HG02759 (cell line): ENCODE data around the gene SPI1.
A peak's percentile ranks its signal among the peaks of the same experiment; 100 is the strongest.
"Not testable (repeated sequence)": the region's sequence is repeated elsewhere in the genome, so short reads cannot be mapped to it uniquely, and the experiment has no call there.

Source experiments
- ATAC-seq: cut with Tn5 transposase; IDR thresholded peaks from one replicate; pipeline ENCODE4 v1.9.1; 2021; ENCODE audit warnings: mild to moderate bottlenecking, moderate library complexity; ENCODE audit not compliant: unreplicated experiment

SPI1 gene

GRCh38 chr11:47328449-47329390 lies 49.6 kb downstream of the SPI1 start:
- ATAC-seq, result peak; percentile 80

DNA sequence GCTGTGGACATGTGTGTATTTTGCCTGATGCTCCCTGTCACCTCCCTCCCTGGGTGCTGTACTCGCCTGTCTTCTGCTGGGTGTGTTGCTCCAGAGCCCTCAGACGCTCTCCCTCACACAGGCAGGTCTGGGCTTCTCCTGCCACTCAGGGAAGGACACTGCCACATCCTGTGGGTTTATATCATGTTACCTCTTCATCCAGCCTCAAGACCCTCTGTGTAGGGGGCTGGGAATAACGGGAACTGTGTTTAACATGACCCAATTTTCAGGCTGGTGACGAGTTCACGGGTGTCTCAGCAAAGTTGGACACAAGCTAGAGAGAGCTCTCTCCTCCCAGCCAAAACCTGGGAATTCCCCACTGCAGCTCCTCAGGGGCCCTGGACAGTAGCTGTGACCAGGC lies 50.4 kb downstream of the SPI1 start:
- ATAC-seq, result no peak

DNA sequence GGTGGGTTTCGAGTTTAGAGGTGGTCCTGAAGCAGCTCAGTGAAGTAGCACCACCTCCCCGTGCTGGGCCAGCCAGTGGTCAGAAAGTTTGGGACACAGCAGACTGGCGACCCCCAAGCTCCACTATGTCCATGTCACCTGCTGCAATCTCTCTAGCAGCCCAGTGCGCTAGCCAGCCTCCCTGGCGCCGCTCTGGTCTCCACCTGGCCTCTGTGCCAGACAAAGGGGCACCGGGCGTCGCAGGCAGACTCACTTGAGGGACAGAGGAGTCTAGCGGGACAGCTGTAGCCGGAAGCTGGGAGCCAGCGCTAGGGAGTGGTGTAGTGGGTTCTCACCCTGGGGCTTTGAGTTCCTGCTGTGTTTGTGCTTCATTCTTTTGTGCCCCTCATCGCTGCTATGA lies 51.3 kb downstream of the SPI1 start:
- no peak for ATAC-seq

- ATAC-seq, result no peak
These were observed 52.1 kb downstream of the SPI1 start for GRCh38 chr11:47326198-47326597.

DNA sequence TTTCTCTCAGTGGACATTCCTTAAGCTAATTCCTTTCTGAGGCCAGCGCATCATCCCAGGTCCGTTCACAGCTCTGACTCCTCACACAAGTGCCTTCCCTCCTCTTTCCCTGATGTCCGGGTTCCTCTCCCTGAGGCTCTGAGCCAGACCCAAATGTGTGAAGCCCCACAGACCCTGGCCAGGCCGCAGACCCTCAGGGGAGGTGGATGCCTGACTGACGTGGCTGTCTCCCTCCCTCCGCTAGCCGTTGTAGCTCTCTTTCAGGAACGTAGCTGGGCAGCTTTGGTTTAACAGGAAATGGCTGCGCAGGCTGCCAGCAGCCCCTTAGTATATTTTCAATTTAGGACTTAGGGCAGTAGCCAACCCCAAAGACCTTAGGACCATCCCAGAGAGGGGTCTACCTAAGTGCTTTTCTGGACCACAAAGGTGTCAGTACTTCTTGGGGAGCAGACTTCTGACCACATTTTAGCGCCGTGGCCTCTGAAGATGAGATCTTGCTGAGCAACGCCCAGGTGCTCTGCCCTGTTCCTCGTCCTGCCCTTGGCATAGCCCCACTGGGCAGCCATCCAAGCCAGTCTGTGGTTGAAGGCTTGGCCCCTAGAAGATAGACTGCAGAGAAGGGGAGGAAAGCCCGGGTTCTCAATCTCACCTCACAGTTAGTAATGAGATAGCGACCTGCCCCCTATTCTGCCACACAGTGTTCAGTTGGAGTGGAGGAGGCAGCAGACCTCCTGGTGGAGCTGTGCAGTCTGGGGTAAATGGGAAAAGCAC lies 52.9 kb downstream of the SPI1 start:
- no peak for ATAC-seq

DNA sequence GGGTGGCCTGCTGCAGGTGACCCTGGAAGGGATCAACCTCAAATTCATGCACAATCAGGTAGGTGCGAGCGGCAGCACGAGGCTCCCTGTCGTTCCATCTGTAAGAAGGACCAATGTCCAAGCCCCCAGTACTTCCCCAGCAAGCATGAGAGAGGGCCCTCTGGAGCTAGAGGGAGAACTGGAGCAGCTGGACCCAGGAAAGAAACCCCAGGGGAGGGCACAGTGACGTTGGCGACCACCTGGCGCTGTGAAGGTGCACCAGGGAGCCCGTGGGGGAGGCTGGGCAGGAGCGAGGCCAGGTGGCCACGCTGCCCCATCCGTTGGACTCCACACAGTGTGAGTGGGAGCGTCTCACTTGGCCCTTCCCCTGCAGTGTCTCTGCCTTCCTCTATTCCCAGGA lies 53.8 kb downstream of the SPI1 start:
- ATAC-seq, result no peak

GRCh38 chr11:47318166-47318565 lies 60.2 kb downstream of the SPI1 start:
- no peak for ATAC-seq

GRCh38 chr11:47317064-47317828 lies 61.1 kb downstream of the SPI1 start:
- peak; percentile 85 for ATAC-seq

GRCh38 chr11:47316501-47316900 lies 61.8 kb downstream of the SPI1 start:
- not testable (repeated sequence) for ATAC-seq

- no peak for ATAC-seq
These were observed 63.4 kb downstream of the SPI1 start for GRCh38 chr11:47314992-47315391.

GRCh38 chr11:47308050-47308823 lies 70.1 kb downstream of the SPI1 start:
- ATAC-seq, result no peak

DNA sequence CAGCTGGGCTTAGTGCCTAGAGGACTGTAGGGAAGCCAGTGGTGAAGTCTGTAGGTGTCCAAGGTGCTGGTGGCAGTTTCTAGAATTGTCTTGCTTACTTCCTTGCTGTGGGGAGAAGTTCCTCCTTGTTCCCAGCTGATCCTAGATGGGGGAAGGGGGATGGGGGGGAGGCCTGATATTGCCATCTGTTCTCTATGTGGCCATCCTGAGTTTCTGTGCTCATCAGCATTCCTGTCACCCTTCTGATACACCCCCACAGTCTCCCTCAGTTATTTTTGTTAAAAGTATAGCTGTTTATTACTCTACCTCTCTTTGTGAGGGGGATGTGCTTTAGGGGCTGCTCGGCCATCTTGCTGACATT lies 71.9 kb downstream of the SPI1 start:
- no peak for ATAC-seq

DNA sequence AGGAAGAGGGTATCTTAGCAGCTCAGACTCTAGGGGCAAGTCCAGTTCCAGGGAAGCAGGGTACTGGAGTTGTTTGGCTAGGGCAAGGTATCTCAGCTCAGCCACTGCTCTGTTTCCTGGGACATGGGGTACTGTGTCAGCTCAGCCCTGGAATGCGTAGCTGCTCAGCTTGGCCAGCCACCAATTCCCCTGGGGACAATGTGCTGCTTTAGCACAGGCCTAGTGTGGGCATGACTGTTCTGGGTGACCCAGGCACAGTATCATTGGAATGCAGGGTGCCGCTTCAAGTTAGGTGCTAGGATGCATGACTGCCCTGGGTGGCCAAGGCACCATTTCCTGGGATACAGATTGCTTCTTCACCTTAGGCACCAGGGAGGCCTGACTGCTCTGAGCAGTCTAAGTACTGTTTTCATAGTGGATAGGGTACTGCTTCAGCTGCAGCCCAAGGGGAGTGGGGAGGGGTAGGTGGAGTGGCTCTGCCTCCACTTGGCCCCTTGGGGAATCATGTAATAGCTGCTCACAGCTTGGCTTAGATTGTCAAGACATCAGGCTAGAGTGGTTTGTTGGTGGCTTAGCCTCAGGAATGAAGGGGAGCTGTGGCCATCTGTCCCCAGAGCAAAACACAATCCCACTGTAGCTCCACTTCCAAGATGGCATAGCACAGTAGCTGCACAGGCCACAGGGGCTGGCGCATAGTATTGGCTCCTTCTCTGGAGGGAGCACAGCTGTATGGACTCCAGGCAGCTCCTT lies 72.4 kb downstream of the SPI1 start:
- no peak for ATAC-seq
